Spleen (tissue), 11 donors: ENCODE data around the gene C1orf52. TPM values are rescaled to one million over a fixed set of nuclear protein-coding genes. Genes with fewer than 3 reads are reported as not detected.

Experiments
- DNase-seq: peaks from one replicate; pipeline ENCODE4 v3.0.0-alpha.2; 2020
- H3K27ac ChIP-seq, 8 donors: fragments of 200-600 bp; sonication (generic) in 7 of 8; 1 replicate in 4 of 8; 2 replicates in 4 of 8; pipeline versions ENCODE4 v1.5.0 to v1.8.0; 2016 to 2021; ENCODE audit warnings: inconsistent platforms in 4 of 8, mild to moderate bottlenecking in 4 of 8, moderate library complexity in 1 of 8
- H3K27me3 ChIP-seq, 7 donors: fragments of 200-600 bp; sonication (generic) in 6 of 7; replicated peaks in 1 of 7; 1 replicate in 4 of 7; 2 replicates in 3 of 7; pipeline versions ENCODE4 v1.5.0 to v1.8.0; 2016 to 2021; ENCODE audit warnings: inconsistent platforms in 3 of 7, mild to moderate bottlenecking in 1 of 7
- H3K36me3 ChIP-seq, 6 donors: fragments of 200-600 bp; sonication (generic) in 5 of 6; 1 replicate in 4 of 6; 2 replicates in 2 of 6; pipeline versions ENCODE4 v1.5.0 to v1.8.0; 2016 to 2021; ENCODE audit warnings: inconsistent platforms in 2 of 6
- H3K4me1 ChIP-seq, 6 donors: fragments of 200-600 bp; sonication (generic) in 5 of 6; 1 replicate in 3 of 6; 2 replicates in 3 of 6; pipeline versions ENCODE4 v1.5.0 to v1.8.0; 2016 to 2021; ENCODE audit warnings: inconsistent platforms in 3 of 6
- H3K4me3 ChIP-seq, 8 donors: fragments of 200-600 bp; sonication (generic) in 7 of 8; 1 replicate in 4 of 8; 2 replicates in 4 of 8; pipeline versions ENCODE4 v1.5.0 to v1.8.0; 2016 to 2021; ENCODE audit warnings: inconsistent platforms in 4 of 8, mild to moderate bottlenecking in 4 of 8, moderate library complexity in 2 of 8
- H3K9me3 ChIP-seq, 8 donors: fragments of 200-600 bp; sonication (generic) in 7 of 8; 1 replicate in 4 of 8; 2 replicates in 4 of 8; pipeline versions ENCODE4 v1.5.0 to v1.8.0; 2016 to 2021; ENCODE audit warnings: inconsistent platforms in 4 of 8
- CTCF ChIP-seq, 11 experiments: fragments of 200-600 bp in 7 of 11; fragments of 450-650 bp in 4 of 11; sonication (generic) in 4 of 11; IDR thresholded peaks in 8 of 11; conservative IDR thresholded peaks in 3 of 11; 1 replicate in 7 of 11; 2 replicates in 4 of 11; pipeline versions ENCODE4 v1.4.0 to v1.8.0; 2016 to 2021; ENCODE audit warnings: antibody characterized with exemption in 11 of 11, inconsistent platforms in 4 of 11, mild to moderate bottlenecking in 1 of 11
- POLR2A ChIP-seq, 3 donors: fragments of 450-650 bp; IDR thresholded peaks; one replicate each; pipeline ENCODE4 v1.5.1; 2017; ENCODE audit warnings: antibody characterized with exemption in 3 of 3, mild to moderate bottlenecking in 1 of 3
- POLR2AphosphoS5 ChIP-seq, 3 donors: sonication (generic); formaldehyde crosslinking; IDR thresholded peaks; one replicate each; pipeline ENCODE4 v1.5.1; 2017; ENCODE audit warnings: antibody characterized with exemption in 3 of 3
- WGBS, 5 donors: extraction: QIAGEN DNeasy Blood & Tissue Kit in 3 of 5; methylation state at CpG; one replicate each; pipeline versions ENCODE4 v1.1.5 to v1.1.7; 2013 to 2018; 5-methylcytosine and 5-hydroxymethylcytosine counted together
- intact Hi-C: fragments of 100-400 bp; cut with DNase I; formaldehyde crosslinking; loops from one replicate; pipeline ENCODE4 v1.15.0; 2023; ENCODE audit warnings: low total_unique reads
- polyA plus RNA-seq, 3 donors: library from polyadenylated mRNA; stranded (reverse); fragments of 200-250 nt; gene quantifications; one replicate each; pipeline ENCODE4 v1.2.1, GENCODE V29; 2013
- total RNA-seq, 7 donors: library from RNA; depleted of rRNA in 3 of 7; stranded (reverse); fragments of >200 nt in 3 of 7; fragmentation: NEBNext Ultra II Directional in 4 of 7; extraction: Animal tissue kit (Norgen Biotek cat#: 25700) in 4 of 7; gene quantifications; one replicate each; pipeline versions ENCODE4 v1.1.0 to v1.2.1, GENCODE V29; 2016 to 2021
- donor health status: healthy with polysubstance abuse.
- donor health status: DM: no; HTN: no; CAD: no; lungs with moderate emphysema.
- donor health status: DM: no; HTN: no; CAD: no.
- donor health status: Bipolar disorder and iron deficiency.
- donor health status: healthy.
- donor health status: DM: no; HTN: no; CAD: no.
- donor health status: DM: yes; HTN: yes; CAD: no.

Gene C1orf52
- total and polyA plus RNA-seq, 10 donors: 16.2 to 29.7 (median 22.6) TPM

GRCh38 chr1:85276215-85276977, 16.9 kb upstream of the C1orf52 start, which contains the start of gene BCL10:
TSS of gene BCL10 (minus strand) at chr1:85276632. CDS start at chr1:85276352, 280 bp downstream.
- Histone ChIP-seq H3K27me3 (no peaks in the 10 kb centered on the region), H3K4me1 (peaks cover 34 to 74% (median 56%) of the 10 kb centered on the region in 6 donors), H3K4me3 (peak within 1 kb of the TSS; percentile 75 to 94 (median 82)), H3K36me3 (peaks cover 0 to 20% (median 0%) of the 10 kb centered on the region in 6 donors), H3K27ac (peak within 1 kb of the TSS; percentile 97 to 100 (median 98)), H3K9me3 (no peaks in the 10 kb centered on the region)
- DNase-seq: peak; percentile 100
- intact Hi-C loops: no loop called here
- 0 to 2% (median 1%) methylated on average over 22 to 78 of the region's 78 CpGs for WGBS, 5 donors
- TF ChIP-seq POLR2AphosphoS5 (IDR thresholded peaks at IDR 0.05): peak; percentile 96 to 99 (median 97)
- peak in 2 of 11 experiments; percentile 36 to 44 for TF ChIP-seq CTCF (IDR thresholded peaks at IDR 0.05 in 8 of 11, conservative IDR thresholded peaks at IDR 0.05 in 3 of 11)
- peak; percentile 24 to 80 (median 26) for TF ChIP-seq POLR2A (IDR thresholded peaks at IDR 0.05)

- H3K27me3 ChIP-seq: no peaks in the 10 kb centered on the region
- no peaks in the 10 kb centered on the region for H3K9me3 ChIP-seq
- peaks cover 34 to 80% (median 58%) of the 10 kb centered on the region in 6 donors for H3K4me1 ChIP-seq
- intact Hi-C loops: no loop called here
- 1 to 2% (median 1%) methylated on average over 12 to 13 of the region's 13 CpGs for WGBS, 5 donors
- H3K27ac ChIP-seq: peak overlapping the region; percentile 97 to 100 (median 98)
- H3K4me3 ChIP-seq: peak overlapping the region; percentile 75 to 94 (median 82)
- TF ChIP-seq CTCF (IDR thresholded peaks at IDR 0.05 in 8 of 11, conservative IDR thresholded peaks at IDR 0.05 in 3 of 11) (no peak), POLR2AphosphoS5 (IDR thresholded peaks at IDR 0.05) (peak in 1 of 3 donors; percentile 11), POLR2A (IDR thresholded peaks at IDR 0.05) (no peak)
- peaks cover 0 to 26% (median 3%) of the 10 kb centered on the region in 6 donors for H3K36me3 ChIP-seq
- DNase-seq: no peak
Observed at GRCh38 chr1:85275701-85276214, 16.3 kb upstream of the C1orf52 start.

- Histone ChIP-seq H3K27me3 (no peaks in the 10 kb centered on the region), H3K4me3 (peak overlapping the region; percentile 75 to 94 (median 82)), H3K4me1 (peaks cover 34 to 87% (median 62%) of the 10 kb centered on the region in 6 donors), H3K27ac (peak overlapping the region; percentile 97 to 100 (median 98)), H3K36me3 (peaks cover 0 to 34% (median 10%) of the 10 kb centered on the region in 6 donors), H3K9me3 (no peaks in the 10 kb centered on the region)
- intact Hi-C loops: no loop called here
- DNase-seq: no peak
- TF ChIP-seq POLR2AphosphoS5 (IDR thresholded peaks at IDR 0.05) (peak in 1 of 3 donors; percentile 42), POLR2A (IDR thresholded peaks at IDR 0.05) (no peak)
- WGBS, 5 donors: 34 to 42% (median 40%) methylated on average over 1 of the region's 1 CpG
Observed at GRCh38 chr1:85274969-85275453, 15.5 kb upstream of the C1orf52 start.

GRCh38 chr1:85273397-85273796, 13.9 kb upstream of the C1orf52 start:
- H3K36me3 ChIP-seq: peaks cover 3 to 50% (median 26%) of the 10 kb centered on the region in 6 donors
- no peaks in the 10 kb centered on the region for H3K9me3 ChIP-seq
- TF ChIP-seq POLR2AphosphoS5 (IDR thresholded peaks at IDR 0.05): no peak
- TF ChIP-seq CTCF (IDR thresholded peaks at IDR 0.05 in 8 of 11, conservative IDR thresholded peaks at IDR 0.05 in 3 of 11): no peak
- TF ChIP-seq POLR2A (IDR thresholded peaks at IDR 0.05): no peak
- H3K27me3 ChIP-seq: no peaks in the 10 kb centered on the region
- peak overlapping the region in 1 of 8 donors; percentile 20 for H3K27ac ChIP-seq
- intact Hi-C loops: no loop called here
- DNase-seq: no peak
- peaks cover 27 to 86% (median 62%) of the 10 kb centered on the region in 6 donors for H3K4me1 ChIP-seq
- peak overlapping the region in 1 of 8 donors; percentile 94 for H3K4me3 ChIP-seq
